GM23248 (cell line): ENCODE measurements around the gene CRYBG1.

Experiments
- EZH2 ChIP-seq: fragments of 200-600 bp; sonication (generic); IDR thresholded peaks from 2 replicates; pipeline ENCODE4 v1.6.1; 2018; ENCODE audit warnings: antibody characterized with exemption, mild to moderate bottlenecking; ENCODE audit not compliant: insufficient read depth, poor library complexity, severe bottlenecking
- EZH2phosphoT487 ChIP-seq: fragments of 200-600 bp; sonication (generic); IDR thresholded peaks from 2 replicates; pipeline ENCODE4 v1.6.1; 2018; ENCODE audit warnings: antibody characterized with exemption, moderate library complexity, mild to moderate bottlenecking, low read depth; ENCODE audit not compliant: insufficient read depth

DNA sequence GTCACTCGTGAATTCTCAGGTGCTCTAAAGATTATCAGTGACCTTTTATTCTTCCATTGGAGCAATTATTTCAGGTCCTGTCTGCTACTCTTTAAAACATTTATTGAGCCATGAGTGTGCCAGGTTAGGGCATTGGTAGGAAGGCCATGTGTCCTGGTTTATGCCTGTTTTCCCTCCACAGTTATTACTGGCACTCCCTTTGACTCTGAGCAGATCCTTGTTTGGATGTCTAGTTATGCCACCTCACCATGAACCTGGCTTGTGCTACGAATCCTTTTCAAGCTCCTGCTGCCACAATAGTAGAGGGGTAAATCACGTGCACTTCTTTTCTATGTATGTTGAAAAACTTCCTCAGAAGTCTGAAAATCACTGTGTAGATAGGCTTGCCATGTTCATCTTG is 27.4 kb downstream of the CRYBG1 start:
- TF ChIP-seq EZH2phosphoT487 (no peak), EZH2 (no peak)
